DMS114 treated with DMSO at 0.1 percent for 48 hours (cell line): ENCODE measurements around the gene LHPP.
"Not testable (repeated sequence)": the region's sequence is repeated elsewhere in the genome, so short reads cannot be mapped to it uniquely, and the experiment has no call there.

ENCODE experiments used
- DNase-seq: peaks from one replicate; lab custom pipeline; 2025; ENCODE audit not compliant: unreplicated experiment; lab: John Stamatoyannopoulos, UW

The LHPP gene

DNA sequence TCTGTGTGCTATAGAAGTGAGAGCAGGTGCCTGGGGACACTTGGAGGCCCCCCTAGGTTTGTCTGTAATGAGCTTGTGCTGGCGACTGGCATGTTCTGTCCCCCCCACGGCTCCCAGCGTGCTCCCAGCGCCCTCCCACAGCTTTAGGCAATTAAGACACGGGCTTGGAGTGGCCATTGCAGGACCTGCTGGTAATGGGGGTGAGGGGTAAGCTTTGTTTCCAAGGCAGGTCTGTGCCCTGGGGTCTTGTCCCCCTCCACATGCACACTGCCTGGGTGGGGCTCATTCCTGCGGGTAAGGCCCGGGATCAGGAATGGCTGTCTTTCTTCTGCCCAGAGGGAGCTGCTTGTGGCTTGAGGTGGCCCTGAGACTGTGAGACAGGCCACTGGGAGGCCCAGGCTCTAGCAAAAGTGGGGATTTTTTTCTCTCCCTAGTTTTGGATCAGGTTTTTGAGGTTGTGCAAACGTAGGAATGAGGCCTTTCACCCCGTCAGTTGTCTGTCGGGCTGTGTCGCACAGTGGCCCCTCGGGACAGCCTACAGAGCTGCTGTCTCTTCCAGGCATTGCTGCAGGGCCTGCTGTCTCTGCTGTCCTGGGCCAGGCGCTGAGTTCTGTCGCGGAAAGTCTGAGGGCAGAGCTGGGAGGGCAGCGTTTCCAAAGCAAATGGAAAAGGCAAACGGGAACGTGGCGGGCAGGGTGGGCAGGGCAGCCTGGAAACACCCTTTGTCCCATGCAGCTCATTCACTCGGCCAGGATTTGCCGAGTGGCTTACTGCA lies 107.4 kb downstream of the LHPP start:
- no peak for DNase-seq

DNA sequence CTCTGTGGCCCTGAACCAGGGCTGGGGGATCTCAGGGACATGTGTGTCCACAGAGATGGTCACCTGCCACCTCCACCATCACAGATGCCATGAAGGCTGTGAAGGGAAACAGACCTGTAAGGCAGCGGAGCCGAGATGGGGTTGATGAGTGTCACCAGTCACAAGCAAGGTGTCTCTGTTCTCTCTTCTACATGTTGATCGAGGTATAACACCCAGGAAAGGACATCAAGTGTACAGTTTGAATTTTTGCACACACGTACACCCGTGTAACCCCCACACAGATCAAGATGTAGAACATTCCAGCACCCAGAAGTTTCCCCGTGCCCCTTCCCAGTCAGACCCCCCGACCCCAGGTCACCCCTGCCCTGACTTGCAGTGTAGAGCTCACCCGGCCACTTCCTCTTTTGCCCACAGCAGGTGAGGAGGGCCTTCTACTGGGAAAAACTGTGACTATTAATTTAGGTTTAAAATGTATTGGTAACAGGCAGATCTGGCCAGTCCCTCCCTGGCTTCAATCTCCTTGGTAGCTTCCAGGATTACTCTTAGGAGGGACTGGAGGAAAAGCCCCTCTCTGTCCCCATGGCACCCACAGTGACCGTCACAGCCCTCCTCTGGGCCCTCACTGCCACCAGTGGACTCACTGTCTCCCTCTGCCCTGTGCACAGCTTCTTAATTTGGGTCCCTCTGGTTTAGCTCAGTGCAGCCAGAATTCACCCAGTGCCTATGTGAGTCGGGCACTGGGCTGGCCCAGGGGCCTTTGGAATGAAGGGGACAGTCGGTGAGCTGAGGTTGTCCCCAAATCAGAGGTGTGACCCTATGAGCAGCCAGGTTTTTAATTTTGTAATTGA lies 108.2 kb downstream of the LHPP start:
- no peak for DNase-seq

DNA sequence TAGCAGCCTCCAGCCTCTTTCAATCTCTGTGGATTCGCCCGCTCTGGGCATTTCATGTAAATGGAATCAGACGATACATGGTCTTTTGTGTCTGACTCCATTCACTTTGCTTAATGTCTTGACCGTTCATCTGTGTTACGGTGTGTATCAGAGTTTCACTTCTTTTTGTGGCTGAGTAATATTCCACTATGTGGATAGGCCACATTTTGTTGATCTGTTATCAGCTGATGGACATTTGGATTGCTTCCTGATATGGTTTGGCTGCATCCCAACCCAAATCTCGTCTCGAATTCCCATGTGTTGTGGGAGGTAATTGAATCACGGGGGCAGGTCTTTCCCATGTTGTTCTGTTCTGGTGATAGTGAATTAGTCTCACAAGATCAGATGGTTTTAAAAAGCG lies 109.0 kb downstream of the LHPP start:
- no peak for DNase-seq

DNA sequence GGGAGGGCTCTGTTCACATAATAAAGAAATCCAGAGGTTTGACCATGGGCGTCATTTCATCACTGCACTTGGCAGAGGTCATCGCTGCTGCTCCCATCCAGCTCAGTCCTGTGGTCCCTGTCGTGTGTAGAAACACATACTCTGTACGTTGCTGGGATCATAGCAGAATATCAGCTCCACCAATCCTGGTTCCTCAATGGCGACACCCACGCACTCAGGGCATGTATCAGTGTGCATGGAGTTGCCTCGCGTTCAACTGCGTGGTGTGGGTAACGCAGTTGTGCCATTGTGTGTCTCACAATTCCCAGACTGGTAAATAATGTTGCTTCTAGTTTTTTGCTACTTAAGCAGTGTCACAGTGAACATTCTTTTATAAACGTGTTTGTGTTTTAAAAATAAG lies 111.1 kb downstream of the LHPP start:
- no peak for DNase-seq

DNA sequence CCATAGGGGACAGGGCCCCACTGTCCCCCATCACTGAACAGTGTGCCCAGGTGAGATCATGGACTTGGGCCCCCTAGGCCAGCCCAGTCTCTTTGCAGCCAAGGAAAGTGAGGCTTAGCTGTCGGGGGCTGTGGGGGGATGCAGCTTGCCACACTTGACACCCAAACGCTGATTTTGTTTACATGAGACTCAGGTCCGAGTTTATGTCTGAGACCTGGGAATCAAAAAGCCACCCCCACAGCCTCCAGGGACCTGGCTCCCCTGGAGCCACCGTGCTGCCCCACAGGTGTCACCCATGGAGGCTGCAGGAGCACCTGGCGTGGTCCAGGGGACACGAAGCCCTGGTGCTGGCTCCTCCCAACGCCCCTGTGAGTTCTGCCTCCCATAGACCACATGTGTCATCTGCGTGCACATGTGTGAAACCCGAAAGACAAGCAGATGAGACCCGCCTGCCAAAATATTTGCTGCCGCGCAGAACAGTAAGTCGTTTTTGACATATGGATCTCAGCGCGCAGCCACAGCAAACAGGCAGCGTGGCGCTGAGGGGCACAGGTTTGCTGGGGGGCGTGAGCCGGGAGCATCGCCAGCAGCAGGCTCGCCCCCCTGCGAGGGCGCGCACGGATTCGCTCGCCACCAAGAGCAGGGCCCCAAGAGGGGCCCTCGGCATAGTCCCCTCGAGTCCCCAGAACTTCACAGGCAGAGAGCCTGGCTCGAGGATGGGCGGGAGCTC lies 112.3 kb downstream of the LHPP start:
- DNase-seq: no peak

DNA sequence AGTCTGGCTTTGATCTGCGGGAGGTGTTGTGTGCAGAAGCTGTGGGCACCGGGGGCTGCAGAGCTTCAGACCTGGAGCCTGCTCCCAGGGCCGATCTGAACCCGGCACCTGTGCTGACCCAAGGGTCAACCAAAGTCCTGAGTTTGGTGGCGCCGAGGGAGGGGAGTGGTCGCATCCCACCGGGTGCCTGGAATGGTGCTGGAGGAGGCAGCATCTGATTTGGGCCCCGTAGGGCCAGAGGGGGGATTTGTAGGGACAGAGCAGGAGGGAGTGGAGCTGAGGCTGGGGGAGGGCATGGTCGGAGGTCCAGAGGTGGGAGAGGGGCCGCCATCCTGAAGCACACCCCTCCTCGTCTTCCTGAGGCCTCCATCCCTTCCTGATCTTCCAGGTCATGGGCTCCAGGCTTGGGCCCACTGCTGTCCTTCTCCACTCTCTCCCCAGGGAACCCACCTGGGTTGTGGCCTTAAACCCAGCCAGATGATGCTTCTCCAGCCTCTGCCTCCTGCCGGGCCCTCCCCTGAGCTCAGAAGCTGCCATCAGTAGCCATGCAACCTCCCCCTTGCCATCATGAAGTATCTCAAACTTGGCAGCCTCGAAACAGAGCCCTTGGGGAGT lies 112.9 kb downstream of the LHPP start:
- DNase-seq: no peak

DNA sequence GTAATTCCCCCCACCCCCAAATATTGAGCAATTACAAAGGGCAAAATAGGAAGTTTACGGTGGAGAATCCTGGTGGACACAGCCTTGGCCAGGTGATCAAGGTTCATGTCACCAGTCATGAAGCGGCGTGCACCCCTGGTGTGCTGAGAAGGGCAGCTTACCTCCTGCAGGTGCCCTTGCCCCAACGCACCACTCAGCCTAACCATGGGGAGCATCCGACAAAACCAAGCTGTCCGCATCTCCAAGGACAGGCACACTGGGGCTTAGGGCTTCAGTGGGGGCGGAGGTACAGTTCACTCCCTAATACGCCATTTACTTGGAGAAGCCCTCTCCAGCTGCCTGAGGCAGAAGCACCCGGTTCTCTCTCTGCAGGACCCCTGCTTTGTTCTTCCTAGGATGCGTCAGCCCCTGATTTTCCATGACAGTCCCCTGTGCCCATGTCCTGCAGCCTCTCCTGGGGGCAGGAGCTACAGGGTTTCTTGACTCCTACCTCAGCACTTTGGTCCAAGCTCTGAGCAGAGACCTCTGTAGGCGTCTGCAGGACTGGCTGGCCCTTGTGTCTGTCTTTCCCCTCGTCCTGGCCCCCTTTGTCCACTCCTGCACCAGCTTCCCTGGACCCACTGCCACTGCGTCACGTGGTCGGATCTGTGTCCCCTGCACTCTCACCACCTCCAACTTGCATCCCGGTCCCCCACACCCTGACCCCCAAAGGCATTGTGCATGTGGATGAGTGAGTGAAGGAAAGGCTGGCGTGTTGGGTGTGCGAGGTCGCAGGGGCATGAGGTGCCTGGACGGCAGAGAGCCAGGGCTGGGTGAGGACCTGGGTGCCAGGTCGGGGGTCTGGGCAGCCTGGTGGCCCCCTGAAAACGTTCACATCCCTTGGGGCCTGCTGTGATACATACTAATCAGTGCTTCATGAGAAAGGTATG lies 113.7 kb downstream of the LHPP start:
- DNase-seq: no peak

DNA sequence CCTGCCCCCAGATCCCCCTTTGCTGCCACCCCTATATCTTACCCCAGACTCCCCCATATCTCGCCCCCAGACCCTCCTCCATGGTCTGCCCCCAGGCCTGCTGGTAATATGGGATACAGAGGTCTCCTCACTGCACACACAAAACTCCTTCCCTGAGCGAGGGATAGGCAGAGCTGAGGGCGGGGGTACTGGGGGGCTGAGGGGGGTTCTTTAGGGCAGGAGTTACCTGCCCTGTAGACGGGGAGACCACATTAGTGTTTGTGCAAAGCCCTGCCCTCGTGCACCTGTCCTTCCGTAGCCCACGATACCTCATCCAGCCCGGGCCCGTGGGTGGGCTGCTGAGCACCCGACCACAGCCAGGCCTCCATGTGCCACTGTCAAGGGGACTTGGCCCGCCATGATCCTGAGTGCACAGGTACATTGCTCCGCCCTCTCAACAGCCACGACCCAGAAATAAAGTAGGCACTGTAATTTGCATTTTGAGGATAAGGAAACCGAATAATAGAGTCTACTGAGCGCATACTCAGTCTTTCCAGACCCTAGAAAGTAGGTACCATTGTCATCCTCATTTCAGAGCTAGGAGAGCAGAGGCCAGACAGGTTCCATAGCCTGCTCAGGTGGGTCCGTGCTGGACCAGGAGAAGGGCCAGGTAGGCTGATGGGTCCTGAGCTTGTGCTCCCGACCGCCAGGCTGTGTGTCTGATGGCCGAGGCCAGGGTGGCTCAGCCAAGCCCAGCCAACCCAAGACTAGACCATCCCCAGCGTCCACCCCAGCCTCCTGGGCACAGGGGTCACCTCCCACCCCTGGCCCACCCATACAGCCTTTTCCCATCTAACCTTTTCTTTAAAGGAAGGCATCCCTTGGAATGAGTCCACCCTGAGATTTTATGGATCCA lies 115.2 kb downstream of the LHPP start:
- DNase-seq: no peak

DNA sequence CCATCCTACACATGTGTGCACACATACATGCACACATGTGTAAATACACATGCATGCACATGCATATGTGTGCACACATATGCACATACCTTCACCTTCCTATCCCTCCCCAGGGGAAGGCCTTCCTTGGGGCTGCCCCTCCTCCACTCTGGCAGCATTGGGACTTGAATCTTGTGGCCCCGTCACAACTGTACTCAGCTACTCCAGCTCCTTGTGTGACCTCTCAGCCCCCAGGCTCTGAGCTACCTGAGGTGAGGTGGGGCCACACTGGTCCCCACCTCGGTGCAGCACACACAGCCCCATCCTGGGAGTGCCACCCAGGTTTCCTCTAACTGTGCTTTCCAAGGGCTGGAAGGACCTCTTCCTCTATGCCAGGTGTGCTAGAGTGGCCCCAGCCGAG lies 116.0 kb downstream of the LHPP start:
- no peak for DNase-seq

DNA sequence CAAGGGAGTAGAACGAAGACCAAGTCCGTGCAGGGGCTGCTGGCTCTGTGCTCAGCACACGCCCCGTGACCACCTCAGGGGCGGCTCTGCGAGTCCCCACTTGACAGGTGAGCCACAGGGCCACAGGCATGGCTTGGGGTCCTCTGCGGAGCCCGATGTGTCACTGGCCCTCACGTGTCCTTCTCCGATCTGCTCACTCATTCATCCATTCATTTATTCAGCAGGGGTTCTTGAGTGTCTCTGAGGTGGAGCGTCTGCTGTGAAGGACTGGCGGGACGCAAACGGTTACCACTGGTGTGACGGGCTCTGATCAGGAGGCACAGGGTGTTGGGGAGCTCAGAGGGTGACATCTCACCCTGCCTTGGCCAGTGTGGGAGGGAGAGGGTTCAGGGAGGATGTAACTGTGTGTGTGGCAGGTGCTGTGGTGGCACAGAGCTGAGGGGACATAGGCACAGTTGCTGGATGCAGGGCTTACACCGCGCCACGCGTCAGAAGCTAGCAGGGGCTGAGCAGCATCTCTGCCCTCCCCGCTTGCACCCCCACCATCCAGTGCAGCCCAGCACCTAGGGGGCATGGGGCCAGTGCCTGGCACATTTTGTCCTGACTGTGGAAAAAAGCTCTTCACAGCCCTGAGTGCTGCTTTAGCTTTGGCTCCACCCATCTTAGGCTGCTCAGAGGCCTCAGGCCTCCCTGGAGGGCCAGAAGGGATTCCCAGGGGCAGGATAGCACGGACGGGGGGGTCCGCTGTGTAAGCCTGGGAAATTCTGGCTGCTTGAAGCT lies 116.8 kb downstream of the LHPP start:
- no peak for DNase-seq

DNA sequence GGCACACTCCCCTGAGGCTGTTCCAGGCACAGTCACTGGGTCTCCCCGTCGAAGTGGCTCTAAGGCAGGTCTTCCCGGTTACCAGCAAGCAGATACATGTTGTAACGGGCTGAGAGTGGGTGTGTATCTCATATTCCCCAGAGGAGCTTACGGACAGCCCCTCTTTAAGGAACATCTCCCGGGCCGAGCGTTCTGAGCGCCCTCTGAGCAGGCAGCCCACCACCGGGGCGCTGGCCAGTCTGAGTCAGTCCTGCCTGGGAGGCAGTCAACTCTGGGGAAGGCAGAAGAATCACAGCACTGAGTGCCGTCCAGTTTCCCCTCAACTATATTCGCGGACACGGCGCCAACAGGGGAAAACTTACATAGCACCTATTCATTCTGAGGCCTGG lies 117.4 kb downstream of the LHPP start:
- no peak for DNase-seq

DNA sequence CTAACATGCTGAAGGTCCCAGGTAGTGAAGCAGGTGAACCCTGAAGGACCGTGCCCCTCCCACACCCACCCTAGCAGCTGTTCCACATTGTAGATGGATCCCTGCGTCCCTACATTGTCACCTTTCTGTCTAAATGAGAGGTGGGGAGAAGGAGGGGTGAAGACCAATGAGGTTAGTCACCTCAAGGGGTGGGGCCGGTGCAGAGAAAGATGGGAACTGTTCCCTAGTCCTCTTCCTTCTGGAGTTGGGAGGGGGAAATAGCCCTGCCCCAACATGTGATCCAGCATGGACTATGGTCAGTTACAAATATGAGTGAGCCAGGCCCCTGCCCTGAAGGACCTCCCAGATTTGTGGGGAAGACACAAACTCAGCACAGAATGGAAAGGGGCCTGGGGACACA lies 124.5 kb downstream of the LHPP start:
- DNase-seq: no peak

DNA sequence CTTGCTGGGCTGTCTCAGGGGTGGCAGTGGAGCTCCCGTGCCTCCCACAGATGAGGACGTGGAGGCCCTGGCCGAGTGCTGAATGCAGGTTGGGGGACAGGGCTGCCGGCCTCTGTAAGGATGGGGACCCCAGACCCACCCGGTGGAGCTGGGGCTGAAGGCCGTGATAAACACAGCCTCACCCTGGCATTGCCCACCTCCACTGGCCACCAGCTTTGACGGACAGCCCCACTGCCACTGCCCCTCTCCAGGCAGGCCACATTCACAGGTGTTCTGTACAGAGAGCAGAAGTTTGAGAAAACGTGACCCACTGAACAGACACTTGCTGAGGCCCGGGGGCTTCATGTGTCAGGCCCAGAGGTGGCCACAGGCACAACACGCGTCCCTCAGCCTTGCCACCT lies 126.2 kb downstream of the LHPP start:
- DNase-seq: no peak

DNA sequence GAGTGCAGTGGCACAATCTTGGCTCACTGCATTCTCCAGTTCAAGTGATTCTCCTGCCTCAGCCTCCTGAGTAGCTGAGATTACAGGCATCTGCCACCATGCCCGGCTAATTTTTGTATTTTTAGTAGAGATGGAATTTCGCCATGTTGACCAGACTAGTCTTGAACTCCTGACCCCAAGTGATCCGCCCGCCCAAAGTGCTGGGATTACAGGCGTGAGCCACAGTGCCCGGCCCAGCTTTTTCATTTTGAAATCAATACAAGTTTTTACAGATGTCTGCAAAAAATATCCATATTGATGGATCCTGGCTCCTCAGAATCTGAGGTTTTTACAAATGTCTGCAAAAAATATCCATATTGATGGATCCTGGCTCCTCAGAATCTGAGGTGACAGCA lies 126.7 kb downstream of the LHPP start:
- DNase-seq: not testable (repeated sequence)

DNA sequence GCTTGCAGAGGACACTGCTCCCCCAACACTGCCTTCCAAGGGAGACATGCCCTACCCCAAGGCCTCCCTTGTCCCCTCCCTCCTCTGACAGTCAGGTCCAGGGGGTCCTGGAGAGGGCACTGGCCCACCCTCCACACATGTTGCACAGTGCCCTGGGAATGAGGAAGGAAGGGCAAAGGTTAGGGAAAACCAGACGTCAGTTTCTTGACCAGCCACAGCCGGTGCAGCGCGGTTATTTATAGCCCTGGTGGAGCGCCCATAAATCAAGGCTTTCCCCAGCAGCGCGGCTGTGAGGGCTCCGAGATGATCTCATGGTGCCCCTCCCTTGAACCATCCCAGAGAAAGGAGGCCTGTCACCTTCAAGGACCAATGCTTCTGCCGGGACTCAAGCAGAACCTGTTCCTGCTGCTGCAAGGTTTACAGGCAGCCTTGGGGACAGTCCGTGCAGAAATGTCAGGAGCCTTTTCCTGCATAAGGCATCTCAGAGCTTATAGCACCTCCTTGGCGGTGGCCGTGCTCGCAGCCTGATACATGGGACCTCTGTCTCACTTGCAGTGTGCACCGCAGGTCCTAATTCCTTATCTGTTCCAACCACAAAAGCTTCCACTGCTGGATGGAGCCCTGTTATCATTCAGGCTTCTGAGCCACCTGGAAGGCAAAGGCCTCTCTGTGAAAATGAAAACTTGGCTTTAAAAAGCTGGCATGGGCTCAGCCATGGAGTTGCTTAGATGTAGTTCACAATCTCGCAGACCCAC lies 127.3 kb downstream of the LHPP start:
- no peak for DNase-seq

DNA sequence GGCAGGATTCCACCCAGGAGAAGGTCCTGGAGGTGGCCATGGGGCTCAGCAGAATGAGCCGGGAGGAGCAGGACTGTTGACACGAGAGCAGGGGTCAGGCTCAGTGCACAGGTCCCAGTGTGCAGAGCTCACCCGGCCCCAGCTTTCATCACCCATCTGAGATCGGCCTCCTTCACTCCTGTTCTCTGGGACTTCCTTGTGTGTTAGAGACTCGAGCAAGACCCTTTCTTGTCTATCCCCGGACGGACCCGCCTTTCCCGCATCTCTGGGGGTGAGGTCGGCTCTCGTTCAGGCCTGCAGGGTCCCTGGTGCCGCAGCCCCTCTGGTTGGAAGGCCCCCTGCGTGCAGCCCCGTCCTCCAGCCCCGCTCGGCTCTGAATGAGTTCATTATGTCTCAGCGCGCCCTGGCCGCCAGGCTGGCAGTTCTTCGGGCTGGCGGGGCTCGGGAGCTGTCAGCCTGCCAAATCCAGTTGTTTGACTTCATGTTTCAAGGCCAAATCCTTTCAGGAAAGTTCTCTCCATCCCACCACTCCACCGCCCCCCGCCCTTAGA lies 127.9 kb downstream of the LHPP start:
- no peak for DNase-seq
